HepG2 (cell line): ENCODE measurements around the gene SLCO1B3. TPM values are rescaled to one million over a fixed set of nuclear protein-coding genes. Genes with fewer than 3 reads are reported as not detected.
"Not testable (repeated sequence)": the region's sequence is repeated elsewhere in the genome, so short reads cannot be mapped to it uniquely, and the experiment has no call there.

Experiments
- ATAC-seq: fragments of 200-7000 bp; cut with Tn5 transposase; 3 replicates; pipeline ENCODE4 v1.9.1; 2020; ENCODE audit warnings: mild to moderate bottlenecking, moderate library complexity
- BruUV-seq: library from RNA; stranded (reverse); fragments of 400-500 nt; replicated peaks from 2 replicates; lab custom pipeline; 2021; lab: Mats Ljungman, UMichigan
- CTCF ChIA-PET: fragments of 300-600 bp; formaldehyde crosslinking; extraction: SDS; loops from one replicate; lab custom pipeline; 2021; ENCODE audit warnings: low total read pairs, inconsistent platforms, low intra/inter-chr PET ratio; lab: Yijun Ruan, JAX
- POLR2A ChIA-PET: fragments of 350-600 bp; sonication (Branson Sonifier 250); formaldehyde crosslinking; loops from one replicate; lab custom pipeline; 2020; ENCODE audit warnings: antibody characterized with exemption, inconsistent platforms; lab: Yijun Ruan, JAX
- DNase-seq: peaks from one replicate; pipeline ENCODE4 v3.0.0-alpha.2; 2015; ENCODE audit warnings: low spot score
- FAIRE-seq: peaks from 3 replicates; lab custom pipeline; 2011; peaks lifted over from hg19 to GRCh38; lab: Jason Lieb, UNC
- H2AFZ ChIP-seq: one replicate; pipeline ENCODE4 v1.6.1; 2011; ENCODE audit warnings: low read length, inconsistent platforms
- H3K27ac ChIP-seq: fragments of 300-600 bp; 3 replicates; pipeline ENCODE4 v1.8.0; 2011; ENCODE audit warnings: mixed run types, mild to moderate bottlenecking, mixed read lengths, low read length, inconsistent platforms; ENCODE audit not compliant: insufficient read depth; ENCODE audit errors: extremely low read length
- H3K27me3 ChIP-seq, 2 experiments: fragments of 200-600 bp in 1 of 2; 2 replicates in 1 of 2; 3 replicates in 1 of 2; pipeline versions ENCODE4 v1.6.0 to v1.8.0; 2011; ENCODE audit warnings: low read length in 2 of 2, mild to moderate bottlenecking in 2 of 2, moderate library complexity in 2 of 2, inconsistent platforms in 1 of 2; ENCODE audit not compliant: insufficient read depth in 2 of 2, control insufficient read depth in 1 of 2
- H3K36me3 ChIP-seq, 2 experiments: fragments of 200-600 bp in 1 of 2; replicated peaks in 1 of 2; 2 replicates in 1 of 2; 3 replicates in 1 of 2; pipeline versions ENCODE4 v1.5.1 to v1.8.0; 2011; ENCODE audit warnings: low read length in 2 of 2, inconsistent platforms in 1 of 2; ENCODE audit not compliant: insufficient read depth in 2 of 2, control insufficient read depth in 1 of 2
- H3K4me1 ChIP-seq: 2 replicates; pipeline ENCODE4 v1.5.1; 2012; ENCODE audit warnings: low read length, inconsistent platforms; ENCODE audit not compliant: insufficient read depth
- H3K4me2 ChIP-seq: 2 replicates; pipeline ENCODE4 v1.6.0; 2011; ENCODE audit warnings: low read depth, low read length, inconsistent platforms
- H3K4me3 ChIP-seq, 3 experiments: fragments of 200-600 bp in 1 of 3; sonication (generic), shearing (Covaris generic) in 1 of 3; replicated peaks in 1 of 3; 2 replicates each; pipeline ENCODE4 v1.5.1; 2011 to 2016; ENCODE audit warnings: low read length in 3 of 3, inconsistent platforms in 2 of 3, low read depth in 2 of 3, mild to moderate bottlenecking in 2 of 3, control low read depth in 1 of 3, mixed read lengths in 1 of 3; ENCODE audit not compliant: insufficient read depth in 1 of 3
- H3K79me2 ChIP-seq: one replicate; pipeline ENCODE4 v1.6.1; 2011; ENCODE audit warnings: low read length, inconsistent platforms; ENCODE audit not compliant: insufficient read depth
- H3K9ac ChIP-seq: 2 replicates; pipeline ENCODE4 v1.6.0; 2011; ENCODE audit warnings: mild to moderate bottlenecking, low read depth, low read length, inconsistent platforms; ENCODE audit not compliant: insufficient read depth
- H3K9me3 ChIP-seq: 2 replicates; pipeline ENCODE4 v1.5.1; 2012; ENCODE audit warnings: mild to moderate bottlenecking, low read length
- H4K20me1 ChIP-seq: 2 replicates; pipeline ENCODE4 v1.6.0; 2011; ENCODE audit warnings: inconsistent platforms, mild to moderate bottlenecking, low read length, moderate library complexity; ENCODE audit not compliant: insufficient read depth
- MNT ChIP-seq: fragments of 450-650 bp; IDR thresholded peaks from 2 replicates; pipeline ENCODE4 v1.6.1; 2016
- ZFYVE20 ChIP-seq: sonication (generic); formaldehyde crosslinking; IDR thresholded peaks from 2 replicates; pipeline ENCODE4 v1.8.0; 2023; ENCODE audit warnings: low read depth, mild to moderate bottlenecking, moderate library complexity, missing genetic modification reagents, borderline replicate concordance
- ZNF251 ChIP-seq: sonication (generic); formaldehyde crosslinking; IDR thresholded peaks from 2 replicates; pipeline ENCODE4 v1.9.0; 2021; ENCODE audit warnings: mild to moderate bottlenecking, missing genetic modification reagents
- WGBS: methylation state at CpG from one replicate; pipeline ENCODE4 v1.1.6; 2017; ENCODE audit warnings: low lambda C conversion rate; 5-methylcytosine and 5-hydroxymethylcytosine counted together
- in situ Hi-C: cut with HindIII; loops from 2 replicates; pipeline ENCODE4 v1.10.0; 2017; ENCODE audit warnings: low pct_unique_long_range_greater_than_20kb; ENCODE audit not compliant: extremely low pct_ligation_motif_present
- intact Hi-C: fragments of 100-400 bp; cut with micrococcal nuclease; formaldehyde crosslinking; loops from one replicate; pipeline ENCODE4 v1.10.0; 2022; ENCODE audit not compliant: unreplicated experiment
- polyA plus RNA-seq, 8 experiments: library from polyadenylated mRNA; depleted of rRNA in 3 of 8; stranded (reverse) in 7 of 8; unstranded in 1 of 8; fragments of >200 nt; fragmentation: Illumina TruSeq in 4 of 8; extraction: Trizol in 4 of 8; gene quantifications; 2 replicates each; pipeline versions ENCODE4 v1.2.1 to v1.2.3, GENCODE V29; 2011 to 2016; ENCODE audit warnings: low read depth in 4 of 8, missing spikeins in 1 of 8, mixed read lengths in 1 of 8; ENCODE audit not compliant: insufficient read depth in 1 of 8
- total RNA-seq, 5 experiments: library from RNA; depleted of rRNA; stranded (reverse); fragments of >200 nt; fragmentation: Illumina TruSeq; extraction: Trizol; gene quantifications; 2 replicates each; pipeline ENCODE4 v1.2.3, GENCODE V29; 2016; ENCODE audit warnings: low read depth in 1 of 5

Gene SLCO1B3
- total and polyA plus RNA-seq, 2 of the 13 experiments (the other 11 are each of a cell fraction or from before 2014, with no cell fraction given), result 0.15 TPM; not detected in 1

- TF ChIP-seq ZNF251 (CRISPR knock-in tag) (no peak), MNT (no peak), ZFYVE20 (CRISPR knock-in tag) (no peak)
Measured at GRCh38 chr12:20778969-20779368, 31.5 kb upstream of the SLCO1B3 start (continued).

DNA sequence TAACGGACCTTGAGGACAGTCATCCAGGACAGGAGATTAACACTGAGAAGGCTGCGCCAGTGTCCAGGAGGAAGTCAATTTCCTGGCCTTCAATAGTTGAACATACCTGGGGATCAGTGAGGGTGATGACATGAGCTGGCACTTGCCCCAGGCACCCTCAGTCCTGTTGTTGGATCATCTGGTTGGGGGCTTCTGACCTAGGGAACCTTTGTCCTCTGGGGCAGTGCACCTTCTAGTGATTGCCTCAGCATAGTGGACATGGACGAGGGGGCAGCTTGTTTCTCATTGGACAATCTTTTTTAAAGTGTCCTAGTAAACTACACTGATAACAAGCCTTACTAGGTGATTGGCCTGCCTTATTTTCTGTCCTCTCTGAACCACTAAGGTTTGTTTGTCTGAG, 30.5 kb upstream of the SLCO1B3 start:
- H3K4me1 ChIP-seq, H3K4me2 ChIP-seq, intact Hi-C loops, H4K20me1 ChIP-seq, CTCF ChIA-PET, H3K79me2 ChIP-seq, DNase-seq, in situ Hi-C loops, H2AFZ ChIP-seq, H3K9ac ChIP-seq, H3K4me3 ChIP-seq, POLR2A ChIA-PET, H3K9me3 ChIP-seq, BruUV-seq, ATAC-seq, H3K36me3 ChIP-seq, FAIRE-seq, H3K27me3 ChIP-seq, H3K27ac ChIP-seq: not testable (repeated sequence)
- WGBS, result 11% methylated on average over 3 of the region's 3 CpGs

DNA sequence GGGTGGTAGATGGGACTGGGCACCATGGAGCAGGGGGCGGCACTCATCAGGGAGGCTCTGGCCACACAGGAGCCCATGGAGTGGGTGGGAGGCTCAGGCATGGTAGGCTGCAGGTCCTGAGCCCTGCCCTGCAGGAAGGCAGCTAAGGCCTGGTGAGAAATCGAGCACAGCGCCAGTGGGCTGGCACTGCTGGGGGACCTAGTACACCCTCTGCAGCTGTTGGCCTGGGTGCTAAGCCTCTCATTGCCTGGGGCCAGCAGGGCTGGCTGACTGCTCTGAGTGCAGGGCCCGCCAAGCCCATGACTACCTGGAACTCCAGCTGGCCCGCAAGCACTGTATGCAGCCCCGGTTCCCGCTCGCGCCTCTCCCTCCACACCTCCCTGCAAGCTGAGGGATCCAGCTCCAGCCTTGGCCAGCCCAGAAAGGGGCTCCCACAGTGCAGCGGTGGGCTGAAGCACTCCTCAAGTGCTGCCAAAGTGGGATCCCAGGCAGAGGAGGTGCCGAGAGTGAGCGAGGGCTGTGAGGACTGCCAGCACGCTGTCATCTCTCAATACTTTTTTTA, 26.6 kb upstream of the SLCO1B3 start:
- H3K4me3 ChIP-seq, H4K20me1 ChIP-seq, POLR2A ChIA-PET, H3K36me3 ChIP-seq, H3K4me2 ChIP-seq, H3K9ac ChIP-seq, ATAC-seq, H2AFZ ChIP-seq, intact Hi-C loops, FAIRE-seq, H3K27me3 ChIP-seq, H3K27ac ChIP-seq, DNase-seq, in situ Hi-C loops, CTCF ChIA-PET, H3K4me1 ChIP-seq, H3K79me2 ChIP-seq, BruUV-seq, H3K9me3 ChIP-seq: not testable (repeated sequence)
- 70% methylated on average over 3 of the region's 13 CpGs for WGBS
